Hematopoietic multipotent progenitor cell treated with erythropoietin and hydrocortisone succinate and interleukin-3 and kit ligand, for 6 days (in vitro differentiated cells): ENCODE data around the gene GDF2.

ENCODE experiments used
- DNase-seq: peaks from one replicate; pipeline ENCODE4 v3.0.0-alpha.2; 2015

GDF2 gene

DNA sequence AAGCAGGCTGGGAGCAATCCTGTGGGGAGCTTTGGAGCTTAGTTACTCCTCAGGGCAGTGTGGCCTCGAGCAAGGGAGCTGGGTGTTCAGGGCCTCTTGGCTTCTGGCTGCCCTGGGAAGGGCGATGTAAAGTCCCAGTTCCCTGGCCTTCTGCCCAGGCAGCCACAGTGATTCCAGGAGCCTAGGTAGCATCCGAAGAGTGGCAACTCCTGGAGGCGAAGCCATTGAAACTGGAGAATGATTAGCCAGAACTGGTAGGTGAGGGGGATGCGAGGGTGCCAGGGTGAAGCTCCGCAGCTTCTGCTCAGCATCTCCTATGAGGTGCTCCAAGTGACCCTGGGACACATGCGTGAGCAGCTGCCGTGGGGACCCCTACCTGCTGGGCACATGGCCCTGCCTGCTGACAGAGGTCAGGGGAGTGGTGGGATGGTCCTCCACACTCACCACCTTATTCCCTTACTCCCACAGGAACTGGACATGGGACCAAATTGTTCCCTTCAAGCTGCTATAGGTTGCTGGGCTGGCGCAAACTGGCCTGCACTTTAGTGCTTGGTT lies 7.8 kb upstream of the GDF2 start:
- DNase-seq, result no peak

DNA sequence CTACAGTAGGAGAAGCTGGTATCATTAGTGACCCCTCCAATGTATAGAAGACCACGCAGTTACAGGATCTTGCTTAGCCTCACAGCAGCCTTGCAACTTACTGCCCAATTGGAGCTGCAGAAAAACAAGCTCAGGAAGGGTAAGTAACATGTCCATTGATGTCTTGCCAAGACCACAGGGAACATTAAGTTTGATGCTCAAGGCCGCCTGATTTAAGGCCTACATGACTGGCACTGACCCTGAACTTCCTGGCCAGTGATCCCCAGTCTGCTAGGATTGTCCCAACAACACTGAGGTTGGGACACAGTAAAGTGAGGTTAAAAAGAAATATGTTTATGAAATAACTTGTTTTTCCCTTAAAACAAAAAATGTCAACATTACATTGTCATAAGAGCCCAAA lies 6.8 kb upstream of the GDF2 start:
- no peak for DNase-seq

DNA sequence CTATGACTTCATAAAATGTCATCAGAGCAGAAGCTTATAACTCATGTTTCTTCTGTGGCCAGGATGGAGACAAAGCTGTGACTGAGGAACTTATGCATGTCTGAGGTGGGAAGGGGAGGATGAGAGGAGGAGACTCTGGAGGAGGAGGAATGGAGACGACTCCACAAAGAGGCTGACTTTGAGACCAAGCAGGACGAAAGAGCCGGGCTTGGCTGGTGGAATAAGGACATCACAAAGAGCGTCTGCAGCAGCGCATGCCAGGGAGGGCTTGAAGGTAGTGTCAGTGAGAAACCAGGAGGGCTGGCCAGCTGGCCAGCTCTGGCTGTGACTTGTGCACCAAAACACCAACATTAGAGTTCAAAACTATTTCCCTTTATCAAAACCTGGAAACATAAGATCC lies 6.1 kb upstream of the GDF2 start:
- no peak for DNase-seq

DNA sequence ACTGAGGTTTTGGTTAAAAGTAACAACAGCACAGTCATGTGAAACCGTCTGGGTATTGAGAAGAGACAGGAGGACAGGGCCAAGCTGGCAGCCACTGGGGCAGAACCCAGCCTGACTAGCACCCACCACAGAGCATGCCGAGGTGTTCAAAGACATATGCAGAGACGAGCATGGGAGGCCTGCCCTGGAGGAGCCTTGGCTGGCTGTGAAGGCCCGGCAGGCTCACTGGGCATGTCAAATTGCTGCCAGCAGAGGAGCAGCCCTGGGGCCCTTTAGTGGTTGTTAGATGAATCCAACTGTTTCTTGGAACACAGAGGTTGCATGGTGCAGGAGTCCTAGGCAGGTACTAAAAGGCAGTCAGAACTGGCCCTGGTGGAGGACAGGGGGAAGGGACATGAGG lies 5.0 kb upstream of the GDF2 start:
- DNase-seq, result no peak

DNA sequence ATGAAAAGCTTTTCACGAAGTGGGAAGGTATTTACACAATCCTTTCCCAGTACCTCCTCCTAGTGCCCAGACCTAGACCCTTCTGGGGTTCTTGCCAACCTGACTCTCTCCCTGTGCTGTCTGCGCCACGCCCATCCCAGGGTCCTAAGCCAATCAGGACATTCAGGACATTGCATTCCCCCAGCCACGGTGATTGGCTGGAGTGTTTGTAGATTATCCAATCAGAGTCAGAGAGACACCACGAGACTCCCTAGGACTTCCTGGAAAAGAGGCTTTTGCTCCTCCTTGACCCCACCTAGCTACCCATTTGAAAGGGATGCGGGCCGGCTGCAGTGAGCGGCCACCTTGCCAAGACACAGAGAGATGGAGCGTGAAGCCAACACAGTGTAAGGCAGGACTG lies 3.5 kb upstream of the GDF2 start:
- no peak for DNase-seq

DNA sequence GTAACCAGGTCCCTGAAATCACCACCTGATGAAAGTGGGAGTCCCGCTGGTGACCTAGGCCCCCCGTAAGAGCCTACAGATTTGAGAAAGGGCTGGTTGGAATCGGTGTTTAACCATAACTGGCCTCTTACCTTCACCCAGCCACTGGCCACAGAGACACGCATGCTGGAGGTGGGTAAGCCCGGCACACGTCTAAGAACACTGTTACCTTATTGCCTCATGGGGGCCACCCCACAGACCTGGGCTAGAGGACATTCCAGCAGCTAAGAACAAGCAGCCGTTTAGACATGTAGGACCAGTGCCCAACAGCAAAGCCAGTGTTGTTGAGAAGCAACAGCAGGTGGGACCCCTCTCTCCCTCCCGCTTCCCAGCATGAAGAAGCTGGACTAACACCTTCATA lies 2.5 kb upstream of the GDF2 start:
- DNase-seq, result no peak

DNA sequence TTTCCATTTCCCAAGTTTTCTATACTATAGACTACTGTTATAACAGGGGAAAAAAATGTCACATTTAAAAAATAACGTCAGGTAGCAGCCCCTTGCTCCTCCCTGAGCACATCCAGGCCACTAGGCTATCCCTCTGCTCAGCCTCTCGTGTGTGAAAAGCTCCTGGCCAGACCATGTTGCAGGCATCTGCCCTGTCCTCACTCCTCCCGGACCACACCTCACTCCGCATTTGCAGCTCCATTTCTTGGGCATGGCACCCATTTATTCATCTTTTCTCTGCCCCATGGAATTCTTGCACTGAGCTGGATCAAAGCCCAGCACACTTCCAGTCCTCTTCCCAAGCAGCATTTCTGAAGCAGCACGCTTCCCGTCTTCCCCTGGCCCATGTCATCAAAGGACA lies 1.4 kb upstream of the GDF2 start:
- no peak for DNase-seq

DNA sequence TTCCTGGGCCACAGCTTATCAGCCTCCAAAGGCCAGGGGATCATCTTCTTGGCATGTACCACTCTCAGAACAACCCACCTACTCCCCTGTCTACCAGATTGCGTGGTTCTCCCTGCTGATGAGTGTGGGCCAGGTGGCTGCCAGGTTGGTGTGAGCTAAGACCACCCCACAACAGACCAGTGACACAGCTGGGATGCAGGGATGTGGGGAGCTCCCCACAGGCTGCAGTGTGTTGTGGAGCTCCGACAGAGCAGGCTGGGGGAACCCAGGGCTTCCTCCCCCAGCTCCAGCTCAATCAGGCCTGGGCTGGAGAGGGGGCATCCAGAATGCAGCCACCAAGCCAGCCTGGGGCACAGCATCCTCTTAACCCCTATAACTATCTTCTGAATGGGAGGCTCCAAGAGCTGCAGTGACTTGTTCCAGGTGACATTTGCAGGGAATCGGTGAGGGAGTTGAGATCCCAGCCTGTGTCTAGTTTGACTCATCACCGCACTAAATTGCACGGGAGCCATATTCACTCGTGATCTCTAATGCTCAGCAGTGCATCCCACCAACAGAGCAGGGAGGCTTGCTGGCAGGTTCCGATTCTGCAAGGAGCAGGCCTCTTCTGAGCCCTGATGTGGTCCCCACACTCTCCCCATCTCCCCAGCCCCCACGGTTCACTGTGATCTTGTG lies 596 bp upstream of the GDF2 start:
- DNase-seq, result no peak

DNA sequence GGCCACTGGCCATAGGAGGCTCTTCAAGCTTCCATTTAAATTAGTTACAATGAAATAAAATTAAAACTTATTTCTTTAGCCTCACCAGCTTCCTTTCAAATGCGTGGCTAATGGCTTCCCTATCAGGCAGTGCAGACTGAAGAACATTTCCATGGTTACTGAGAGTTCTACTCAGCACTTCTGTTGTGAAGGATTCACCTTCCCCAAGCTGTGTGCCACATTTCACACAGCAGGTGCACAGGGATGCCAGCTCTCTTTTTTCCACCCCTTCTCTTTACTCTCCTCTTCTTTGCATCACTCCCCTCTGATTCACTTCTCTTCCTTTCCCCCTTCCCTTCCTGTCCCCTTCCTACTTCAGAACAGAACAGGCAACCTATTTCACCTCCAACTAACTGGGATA lies 833 bp downstream of the GDF2 start:
- no peak for DNase-seq

DNA sequence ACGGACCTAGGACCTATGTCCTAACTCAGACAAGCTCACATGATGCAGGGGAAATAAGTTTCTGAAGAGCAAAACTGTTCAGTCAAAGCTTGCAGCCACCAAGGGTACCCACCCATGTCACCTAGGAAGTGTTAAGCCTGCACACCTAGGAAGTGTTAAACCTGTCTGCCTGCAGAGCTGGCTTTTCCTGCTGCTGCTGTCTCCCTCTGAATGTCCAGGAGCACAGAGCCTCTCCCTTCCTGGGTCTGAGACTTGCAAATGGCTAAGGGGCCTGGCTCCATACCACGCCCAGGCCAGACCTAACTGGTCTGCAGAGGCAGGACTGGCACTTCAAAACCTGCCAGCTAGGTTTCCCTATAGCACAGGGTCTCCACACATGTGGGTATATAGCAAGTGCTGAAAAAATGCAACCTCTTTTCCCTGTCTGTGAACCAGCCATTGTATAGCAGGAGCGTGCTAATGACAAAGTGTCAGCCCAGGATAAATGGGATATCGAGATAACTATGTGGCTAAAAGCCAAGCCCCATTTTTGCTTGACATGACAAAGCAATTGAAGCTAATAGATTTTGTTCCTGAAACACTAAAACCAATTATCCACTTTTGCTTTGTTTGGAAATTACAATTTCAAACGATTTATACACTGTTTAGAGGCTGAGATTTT lies 1.5 kb downstream of the GDF2 start:
- DNase-seq, result no peak

DNA sequence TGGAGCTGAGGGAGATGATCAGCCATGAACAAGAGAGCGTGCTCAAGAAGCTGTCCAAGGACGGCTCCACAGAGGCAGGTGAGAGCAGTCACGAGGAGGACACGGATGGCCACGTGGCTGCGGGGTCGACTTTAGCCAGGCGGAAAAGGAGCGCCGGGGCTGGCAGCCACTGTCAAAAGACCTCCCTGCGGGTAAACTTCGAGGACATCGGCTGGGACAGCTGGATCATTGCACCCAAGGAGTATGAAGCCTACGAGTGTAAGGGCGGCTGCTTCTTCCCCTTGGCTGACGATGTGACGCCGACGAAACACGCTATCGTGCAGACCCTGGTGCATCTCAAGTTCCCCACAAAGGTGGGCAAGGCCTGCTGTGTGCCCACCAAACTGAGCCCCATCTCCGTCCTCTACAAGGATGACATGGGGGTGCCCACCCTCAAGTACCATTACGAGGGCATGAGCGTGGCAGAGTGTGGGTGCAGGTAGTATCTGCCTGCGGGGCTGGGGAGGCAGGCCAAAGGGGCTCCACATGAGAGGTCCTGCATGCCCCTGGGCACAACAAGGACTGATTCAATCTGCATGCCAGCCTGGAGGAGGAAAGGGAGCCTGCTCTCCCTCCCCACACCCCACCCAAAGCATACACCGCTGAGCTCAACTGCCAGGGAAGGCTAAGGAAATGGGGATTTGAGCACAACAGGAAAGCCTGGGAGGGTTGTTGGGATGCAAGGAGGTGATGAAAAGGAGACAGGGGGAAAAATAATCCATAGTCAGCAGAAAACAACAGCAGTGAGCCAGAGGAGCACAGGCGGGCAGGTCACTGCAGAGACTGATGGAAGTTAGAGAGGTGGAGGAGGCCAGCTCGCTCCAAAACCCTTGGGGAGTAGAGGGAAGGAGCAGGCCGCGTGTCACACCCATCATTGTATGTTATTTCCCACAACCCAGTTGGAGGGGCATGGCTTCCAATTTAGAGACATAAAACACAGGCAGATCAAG lies 3.3 kb downstream of the GDF2 start:
- no peak for DNase-seq

DNA sequence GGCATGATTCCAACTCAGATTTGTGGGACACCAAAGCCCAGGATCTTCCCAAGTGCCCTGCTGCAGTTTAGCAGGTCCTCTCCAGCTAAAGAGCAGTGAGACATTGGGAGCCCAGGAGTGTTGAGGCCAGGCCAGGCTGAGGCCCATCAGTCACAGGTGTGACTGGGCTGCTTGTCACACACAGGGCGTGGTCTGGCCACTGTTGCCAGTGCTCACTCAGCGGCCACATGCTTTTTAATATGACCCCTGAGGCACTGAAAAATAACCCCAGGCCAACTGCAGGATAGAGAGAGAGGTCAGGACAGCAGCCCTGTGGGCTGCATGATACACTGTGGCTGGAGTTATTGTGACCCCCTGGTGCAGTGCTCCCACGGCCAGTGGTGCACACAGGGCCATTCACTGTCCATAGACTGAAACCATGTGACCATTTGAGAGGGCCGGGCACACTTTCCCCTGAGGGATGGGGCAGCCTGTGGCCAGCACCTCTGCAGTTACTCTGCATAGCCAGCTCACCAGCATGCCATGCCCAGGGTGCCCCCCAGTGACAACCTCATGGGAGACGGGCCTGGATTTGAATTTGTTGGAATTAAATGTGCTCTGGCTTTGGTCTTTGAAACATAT lies 4.2 kb downstream of the GDF2 start:
- no peak for DNase-seq

DNA sequence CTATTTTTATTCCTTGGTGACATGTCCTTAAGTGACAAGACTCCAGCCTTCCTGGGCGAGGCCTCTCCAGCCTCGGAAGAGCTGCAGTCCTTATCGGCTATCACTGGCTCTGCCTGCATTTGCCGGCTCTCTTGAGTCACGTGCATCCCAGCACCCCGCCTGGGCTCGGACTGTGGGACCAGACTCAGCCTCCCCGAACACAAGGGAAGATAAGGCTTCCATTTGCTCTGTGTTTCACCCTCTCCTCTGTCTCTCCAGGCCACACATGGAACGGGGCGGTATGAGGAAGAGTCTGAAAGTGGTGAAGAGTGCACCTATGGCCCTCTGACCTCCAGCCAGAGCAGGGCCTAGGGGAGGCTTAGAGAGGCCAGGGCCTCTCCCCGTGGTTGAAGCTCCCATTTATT lies 4.7 kb downstream of the GDF2 start:
- peak; percentile 23 for DNase-seq

DNA sequence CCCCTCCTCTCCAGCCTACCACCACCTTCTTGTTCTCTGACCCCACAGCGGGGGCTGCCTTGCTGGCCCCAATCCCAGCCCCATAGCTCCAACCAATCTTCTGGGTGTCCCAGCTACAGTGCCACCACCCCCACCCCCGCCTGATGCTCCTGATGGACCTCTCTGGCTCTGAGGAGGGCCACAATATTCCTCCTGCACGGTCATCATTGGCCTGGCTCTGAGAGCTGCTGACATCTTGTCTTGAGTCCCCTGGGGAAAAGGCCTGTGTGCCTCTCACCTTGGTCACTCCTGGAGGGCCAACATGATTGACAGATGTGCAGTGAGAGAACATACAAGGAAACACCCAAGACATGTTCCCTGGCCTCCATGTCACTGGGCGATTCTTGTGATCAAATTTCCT lies 7.6 kb downstream of the GDF2 start:
- no peak for DNase-seq

DNA sequence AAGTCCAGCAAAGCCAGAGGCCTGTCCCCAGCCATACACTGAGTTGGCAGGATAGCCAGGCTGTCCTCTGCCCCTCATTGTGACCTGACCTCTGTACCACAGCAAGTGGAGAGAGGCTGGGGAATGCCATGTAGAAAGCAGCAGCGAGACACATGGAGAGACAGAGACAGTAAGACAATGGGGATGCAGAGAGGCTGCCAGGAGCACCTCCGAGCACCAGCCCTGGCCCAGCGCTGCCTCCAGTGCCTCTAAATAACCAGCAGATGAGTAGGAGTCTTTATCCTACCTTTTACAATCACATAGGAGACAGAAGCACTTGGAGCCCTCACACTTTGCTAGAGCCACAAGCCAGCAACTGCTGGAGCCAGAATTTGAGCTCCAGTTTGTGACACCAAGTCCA lies 8.1 kb downstream of the GDF2 start:
- DNase-seq, result no peak

DNA sequence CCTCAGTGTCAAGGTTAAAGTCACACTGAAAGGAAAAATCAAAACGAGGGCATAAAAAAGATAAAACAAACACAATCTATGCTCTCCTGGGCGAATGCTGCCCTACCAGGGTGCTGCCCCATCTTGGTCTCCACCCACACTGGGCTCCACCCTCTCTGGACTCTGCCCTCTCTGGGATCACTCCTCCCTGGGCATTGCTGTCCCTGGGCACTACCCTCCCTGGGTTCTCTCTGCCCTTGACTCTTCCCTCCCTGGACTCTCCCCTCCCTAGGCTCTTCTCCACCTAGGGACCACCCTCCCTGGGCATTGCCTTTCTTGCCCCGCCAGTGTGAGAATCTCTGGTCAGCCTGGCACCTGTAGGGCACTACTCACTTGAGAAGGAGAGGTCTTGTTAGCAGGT lies 8.6 kb downstream of the GDF2 start:
- DNase-seq, result no peak

DNA sequence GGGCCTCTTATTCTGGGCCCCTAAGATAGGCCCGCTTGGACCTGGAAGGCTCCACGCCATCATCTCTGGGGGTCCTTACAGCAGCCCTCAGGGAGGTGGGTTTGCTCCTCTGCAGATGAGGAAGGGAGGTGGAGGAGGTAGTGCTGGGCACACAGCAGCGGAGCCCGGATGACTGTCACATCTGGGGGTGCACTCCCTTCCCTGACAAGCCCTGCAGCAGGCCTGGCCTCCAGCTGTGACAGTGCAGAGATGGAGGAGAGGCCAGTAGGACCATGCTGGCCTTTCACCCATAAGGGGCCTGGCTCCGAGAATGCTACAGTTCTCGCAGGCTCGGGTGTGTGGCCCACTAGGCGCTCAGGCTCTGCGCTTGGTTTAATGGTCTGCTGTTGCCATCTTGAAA lies 9.2 kb downstream of the GDF2 start:
- no peak for DNase-seq

DNA sequence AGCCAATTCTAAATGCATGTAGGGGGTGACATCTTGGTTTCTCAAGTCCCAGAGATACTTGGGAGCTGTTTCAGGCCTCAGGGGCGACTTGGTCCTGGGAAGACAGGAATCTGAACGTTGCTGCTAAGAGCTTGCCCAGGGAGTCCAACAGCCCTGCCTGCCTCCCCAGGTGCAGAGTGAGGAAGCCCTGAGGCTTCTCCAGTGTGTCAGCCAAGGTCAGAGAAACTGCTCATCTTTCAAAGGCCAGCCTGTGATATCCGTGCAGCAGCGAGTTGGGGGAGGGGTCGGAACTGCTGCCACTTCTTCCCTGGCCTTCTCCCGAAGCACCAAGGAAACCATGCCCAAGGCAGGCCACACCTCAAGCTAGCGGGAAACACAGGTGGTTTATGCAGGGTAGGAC lies 9.7 kb downstream of the GDF2 start:
- DNase-seq, result no peak

DNA sequence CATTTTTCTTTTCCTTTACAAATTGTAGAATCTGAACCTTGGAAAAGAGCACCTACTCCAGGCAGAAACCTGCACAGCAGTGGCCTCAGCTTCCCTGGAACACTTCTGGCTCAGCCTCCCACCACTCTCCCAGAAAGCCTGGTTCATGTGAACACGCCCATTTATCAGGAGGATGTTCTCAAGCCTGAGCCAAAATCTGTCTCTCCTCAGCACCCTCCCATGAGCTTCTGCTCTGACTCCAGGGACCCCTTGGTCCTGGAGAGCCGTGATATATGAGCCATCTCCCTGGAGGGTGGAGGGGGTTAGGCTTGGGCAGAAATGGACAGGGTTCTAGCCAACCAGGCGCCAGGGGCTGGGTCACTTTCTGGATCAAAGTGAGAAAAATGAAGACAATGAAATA lies 10.1 kb downstream of the GDF2 start:
- no peak for DNase-seq

DNA sequence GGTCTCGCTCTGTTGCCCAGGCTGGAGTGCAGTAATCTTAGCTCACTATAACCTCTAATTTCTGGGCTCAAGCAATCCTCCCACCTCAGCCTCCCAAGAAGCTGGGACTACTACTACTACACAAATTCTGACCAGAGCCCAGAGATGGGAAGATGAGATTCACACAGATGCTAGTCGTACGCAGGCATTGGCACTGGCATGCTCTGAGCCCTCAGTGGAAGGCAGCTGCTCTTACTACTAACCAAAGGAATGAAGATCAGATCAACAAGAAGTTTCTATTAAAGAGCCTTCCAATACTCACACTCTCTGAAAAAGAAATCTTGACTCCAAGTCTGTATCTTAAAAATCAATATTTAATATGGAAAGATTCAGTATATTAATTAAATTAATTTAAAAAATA lies 10.7 kb downstream of the GDF2 start:
- no peak for DNase-seq

DNA sequence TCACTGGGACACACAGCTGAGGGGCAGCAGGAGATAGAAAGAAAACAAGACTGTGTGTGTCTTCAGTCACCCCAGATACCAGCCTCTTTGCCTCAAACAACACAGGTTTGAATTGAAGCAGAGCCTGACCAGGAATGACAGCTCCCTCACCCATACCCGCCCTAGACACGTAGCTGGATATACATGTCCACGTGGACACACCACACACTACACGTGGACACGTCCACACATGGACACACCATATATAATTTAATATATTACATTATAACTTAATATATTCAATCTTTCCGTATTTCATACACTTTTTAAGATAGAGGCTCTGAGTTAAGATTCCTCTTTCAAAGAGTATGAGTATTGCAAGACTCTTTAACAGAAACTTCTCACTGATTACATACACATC lies 11.3 kb downstream of the GDF2 start:
- no peak for DNase-seq

DNA sequence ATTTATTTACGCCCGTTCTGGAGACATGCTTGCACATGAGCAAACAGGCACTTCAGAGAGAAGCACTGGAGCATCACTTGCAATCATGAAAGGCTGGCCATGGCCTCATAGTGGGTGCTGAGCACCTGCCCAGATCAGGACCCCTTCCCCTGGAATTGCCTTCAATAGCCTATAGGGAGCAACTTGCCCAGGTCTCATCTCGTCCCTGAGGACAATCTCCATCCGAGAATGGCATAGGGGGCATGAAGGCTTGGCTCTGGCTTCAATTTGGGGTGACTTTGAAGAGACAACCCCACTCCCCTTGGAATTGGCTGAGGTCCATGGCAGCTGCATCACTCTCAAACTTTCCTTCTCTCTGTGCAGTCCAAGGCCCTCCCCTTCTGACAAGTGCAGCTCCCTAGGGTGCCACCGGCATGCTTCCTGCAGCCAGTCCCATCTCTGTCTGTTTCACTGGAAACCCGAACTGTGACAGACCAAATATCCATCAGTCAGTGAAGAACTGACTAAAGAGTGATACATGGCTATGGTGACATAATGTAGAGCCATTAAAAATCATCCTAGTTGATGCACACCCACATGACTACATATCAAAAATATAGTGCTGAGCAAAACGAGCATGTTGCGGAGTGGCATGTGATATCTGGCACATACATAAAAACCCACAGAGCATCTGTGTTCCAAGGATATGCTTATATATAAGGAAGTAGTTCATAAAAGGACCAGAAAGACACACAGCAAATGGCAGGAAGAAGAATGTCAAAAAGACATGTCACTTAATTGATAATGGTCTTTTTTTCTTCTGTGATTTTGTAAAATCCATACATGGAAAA lies 12.4 kb downstream of the GDF2 start:
- peak; percentile 45 for DNase-seq
